ENCODE data around the gene DTWD2. TPM values are rescaled to one million over a fixed set of nuclear protein-coding genes. Genes with fewer than 3 reads are reported as not detected.
"Not testable (repeated sequence)": the region's sequence is repeated elsewhere in the genome, so short reads cannot be mapped to it uniquely, and the experiment has no call there.

The DTWD2 gene
- total RNA-seq, 1 experiment from 2014 or later = 4.9 TPM

GRCh38 chr5:118981783-118982182, 6.6 kb downstream of the DTWD2 start:
- POLR2A ChIA-PET (ENCODE audit: unreplicated experiment) = no interaction called here

GRCh38 chr5:118980438-118980837, 7.9 kb downstream of the DTWD2 start:
- Histone ChIP-seq H3K27ac (no peak overlapping the region), H3K4me1 (replicated peaks; ENCODE audit: insufficient read depth) (no peaks in the 10 kb centered on the region), H3K27me3 (ENCODE audit: insufficient read depth, low read depth) (no peaks in the 10 kb centered on the region), H4K20me1 (ENCODE audit: insufficient read depth) (no peaks in the 10 kb centered on the region), H3K9me2 (ENCODE audit: insufficient read depth) (no peaks in the 10 kb centered on the region), H3K79me2 (ENCODE audit: low read depth) (no peaks in the 10 kb centered on the region; the same call in 1 of the 2 replicates), H3K9me3 (ENCODE audit: insufficient read depth, low read depth) (no peaks in the 10 kb centered on the region), H3K4me2 (no peak overlapping the region), H2AFZ (no peak overlapping the region), H3K4me3 (no peak overlapping the region), H3K36me3 (ENCODE audit: low read depth) (no peaks in the 10 kb centered on the region), H3F3A (ENCODE audit: insufficient read depth, low read depth) (no peaks in the 10 kb centered on the region)
- TF ChIP-seq EZH2 (IDR thresholded peaks at IDR 0.05; ENCODE audit: low read depth) = no peak
- TF ChIP-seq CTCF (conservative IDR thresholded peaks at IDR 0.05) = no peak
- POLR2A ChIA-PET (ENCODE audit: unreplicated experiment) = no interaction called here
- CTCF ChIA-PET = no interaction called here
- intact Hi-C loops (cut with micrococcal nuclease; ENCODE audit: unreplicated experiment) = no loop called here
- no peak for DNase-seq
- no TSS peak for BruUV-seq (replicated peaks)

More at GRCh38 chr5:118981783-118982182, 6.6 kb downstream of the DTWD2 start:
- Histone ChIP-seq H4K20me1 (ENCODE audit: insufficient read depth) (no peaks in the 10 kb centered on the region), H3K9me3 (ENCODE audit: insufficient read depth, low read depth) (no peaks in the 10 kb centered on the region), H3K9me2 (ENCODE audit: insufficient read depth) (no peaks in the 10 kb centered on the region), H3K27ac (no peak overlapping the region), H3K36me3 (ENCODE audit: low read depth) (no peaks in the 10 kb centered on the region), H2AFZ (no peak overlapping the region), H3K79me2 (ENCODE audit: low read depth) (no peaks in the 10 kb centered on the region; the same call in 1 of the 2 replicates), H3K4me3 (no peak overlapping the region), H3K4me2 (no peak overlapping the region), H3F3A (ENCODE audit: insufficient read depth, low read depth) (no peaks in the 10 kb centered on the region), H3K27me3 (ENCODE audit: insufficient read depth, low read depth) (no peaks in the 10 kb centered on the region), H3K4me1 (replicated peaks; ENCODE audit: insufficient read depth) (peaks cover 3% of the 10 kb centered on the region; the same call in 1 of the 2 replicates)
- TF ChIP-seq EZH2 (IDR thresholded peaks at IDR 0.05; ENCODE audit: low read depth) = no peak
- no peak for TF ChIP-seq CTCF (conservative IDR thresholded peaks at IDR 0.05)
- no peak for DNase-seq
- CTCF ChIA-PET = no interaction called here
- intact Hi-C loops (cut with micrococcal nuclease; ENCODE audit: unreplicated experiment) = no loop called here
- BruUV-seq (replicated peaks) = no TSS peak

GRCh38 chr5:118980017-118980416, 8.3 kb downstream of the DTWD2 start:
- ChIA-PET CTCF (no interaction called here), POLR2A (ENCODE audit: unreplicated experiment) (no interaction called here)
- H3F3A ChIP-seq (ENCODE audit: insufficient read depth, low read depth) = no peaks in the 10 kb centered on the region
- H3K36me3 ChIP-seq (ENCODE audit: low read depth) = no peaks in the 10 kb centered on the region
- no peaks in the 10 kb centered on the region; the same call in 1 of the 2 replicates for H3K79me2 ChIP-seq (ENCODE audit: low read depth)
- H4K20me1 ChIP-seq (ENCODE audit: insufficient read depth) = no peaks in the 10 kb centered on the region
- intact Hi-C loops (cut with micrococcal nuclease; ENCODE audit: unreplicated experiment) = no loop called here
- no peaks in the 10 kb centered on the region for H3K27me3 ChIP-seq (ENCODE audit: insufficient read depth, low read depth)
- TF ChIP-seq EZH2 (IDR thresholded peaks at IDR 0.05; ENCODE audit: low read depth) = no peak
- no peak for TF ChIP-seq CTCF (conservative IDR thresholded peaks at IDR 0.05)
- no peak for DNase-seq
- no TSS peak for BruUV-seq (replicated peaks)
- no peak overlapping the region for H3K27ac ChIP-seq
- H3K4me1 ChIP-seq (replicated peaks; ENCODE audit: insufficient read depth) = no peaks in the 10 kb centered on the region
- H3K4me3 ChIP-seq = no peak overlapping the region
- no peaks in the 10 kb centered on the region for H3K9me2 ChIP-seq (ENCODE audit: insufficient read depth)
- no peak overlapping the region for H3K4me2 ChIP-seq
- no peak overlapping the region for H2AFZ ChIP-seq
- no peaks in the 10 kb centered on the region for H3K9me3 ChIP-seq (ENCODE audit: insufficient read depth, low read depth)

- BruUV-seq (replicated peaks); H3K9me2 ChIP-seq (ENCODE audit: insufficient read depth); H3K36me3 ChIP-seq (ENCODE audit: low read depth); intact Hi-C loops (cut with micrococcal nuclease; ENCODE audit: unreplicated experiment); POLR2A ChIA-PET (ENCODE audit: unreplicated experiment); H3K27me3 ChIP-seq (ENCODE audit: insufficient read depth, low read depth); CTCF ChIA-PET; H3F3A ChIP-seq (ENCODE audit: insufficient read depth, low read depth); H3K4me2 ChIP-seq; DNase-seq; H4K20me1 ChIP-seq (ENCODE audit: insufficient read depth); H3K9me3 ChIP-seq (ENCODE audit: insufficient read depth, low read depth); H3K79me2 ChIP-seq (ENCODE audit: low read depth); H3K27ac ChIP-seq; H3K4me1 ChIP-seq (replicated peaks; ENCODE audit: insufficient read depth); H2AFZ ChIP-seq; H3K4me3 ChIP-seq: not testable (repeated sequence)
These were observed 14.4 kb downstream of the DTWD2 start for GRCh38 chr5:118973779-118974445.
